ENCODE measurements around the gene RASGRF1. TPM values are rescaled to one million over a fixed set of nuclear protein-coding genes. Genes with fewer than 3 reads are reported as not detected.

Gene RASGRF1
- total RNA-seq, 4 donors from 2014 or later, result not detected

DNA sequence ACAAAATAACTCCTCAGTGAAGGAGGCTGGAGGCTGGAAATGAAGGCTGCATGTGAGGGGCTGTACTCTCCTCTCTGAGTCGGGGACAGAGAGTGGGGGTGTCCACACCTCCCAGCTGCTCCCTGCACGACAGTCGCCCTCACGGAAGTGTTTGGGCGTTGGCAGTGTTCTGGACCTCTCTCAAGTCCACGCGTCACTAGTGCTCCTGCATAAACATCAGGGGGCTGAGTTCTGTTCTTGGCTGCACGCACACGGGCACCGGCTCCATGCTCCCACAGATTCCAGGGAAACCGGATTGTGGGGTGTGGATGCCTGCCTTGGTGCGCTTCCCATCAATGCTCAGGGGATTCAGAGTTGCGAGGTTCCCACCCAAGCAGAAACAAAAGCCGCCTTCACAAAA is 7.4 kb downstream of the RASGRF1 start:
- Histone ChIP-seq H3K4me3 (no peak overlapping the region), H3K9me3 (no peaks in the 10 kb centered on the region), H3K27ac (no peak overlapping the region), H3K27me3 (peaks cover 24 to 41% (median 26%) of the 10 kb centered on the region in 3 donors), H3K36me3 (no peaks in the 10 kb centered on the region), H3K4me1 (no peaks in the 10 kb centered on the region)
- DNase-seq (no peak), ATAC-seq (no peak)
- intact Hi-C loops (cut with DNase I; ENCODE audit: low total_unique reads) (no loop called here), in situ Hi-C loops (cut with MboI; ENCODE audit: low sequenced_read_pairs in 4 of 4) (no loop called here)
- TF ChIP-seq, protein P1, sequence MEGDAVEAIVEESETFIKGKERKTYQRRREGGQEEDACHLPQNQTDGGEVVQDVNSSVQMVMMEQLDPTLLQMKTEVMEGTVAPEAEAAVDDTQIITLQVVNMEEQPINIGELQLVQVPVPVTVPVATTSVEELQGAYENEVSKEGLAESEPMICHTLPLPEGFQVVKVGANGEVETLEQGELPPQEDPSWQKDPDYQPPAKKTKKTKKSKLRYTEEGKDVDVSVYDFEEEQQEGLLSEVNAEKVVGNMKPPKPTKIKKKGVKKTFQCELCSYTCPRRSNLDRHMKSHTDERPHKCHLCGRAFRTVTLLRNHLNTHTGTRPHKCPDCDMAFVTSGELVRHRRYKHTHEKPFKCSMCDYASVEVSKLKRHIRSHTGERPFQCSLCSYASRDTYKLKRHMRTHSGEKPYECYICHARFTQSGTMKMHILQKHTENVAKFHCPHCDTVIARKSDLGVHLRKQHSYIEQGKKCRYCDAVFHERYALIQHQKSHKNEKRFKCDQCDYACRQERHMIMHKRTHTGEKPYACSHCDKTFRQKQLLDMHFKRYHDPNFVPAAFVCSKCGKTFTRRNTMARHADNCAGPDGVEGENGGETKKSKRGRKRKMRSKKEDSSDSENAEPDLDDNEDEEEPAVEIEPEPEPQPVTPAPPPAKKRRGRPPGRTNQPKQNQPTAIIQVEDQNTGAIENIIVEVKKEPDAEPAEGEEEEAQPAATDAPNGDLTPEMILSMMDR (IDR thresholded peaks at IDR 0.05 in 4 of 5, conservative IDR thresholded peaks at IDR 0.05 in 1 of 5), result no peak
- TF ChIP-seq POLR2A (IDR thresholded peaks at IDR 0.05), result no peak

DNA sequence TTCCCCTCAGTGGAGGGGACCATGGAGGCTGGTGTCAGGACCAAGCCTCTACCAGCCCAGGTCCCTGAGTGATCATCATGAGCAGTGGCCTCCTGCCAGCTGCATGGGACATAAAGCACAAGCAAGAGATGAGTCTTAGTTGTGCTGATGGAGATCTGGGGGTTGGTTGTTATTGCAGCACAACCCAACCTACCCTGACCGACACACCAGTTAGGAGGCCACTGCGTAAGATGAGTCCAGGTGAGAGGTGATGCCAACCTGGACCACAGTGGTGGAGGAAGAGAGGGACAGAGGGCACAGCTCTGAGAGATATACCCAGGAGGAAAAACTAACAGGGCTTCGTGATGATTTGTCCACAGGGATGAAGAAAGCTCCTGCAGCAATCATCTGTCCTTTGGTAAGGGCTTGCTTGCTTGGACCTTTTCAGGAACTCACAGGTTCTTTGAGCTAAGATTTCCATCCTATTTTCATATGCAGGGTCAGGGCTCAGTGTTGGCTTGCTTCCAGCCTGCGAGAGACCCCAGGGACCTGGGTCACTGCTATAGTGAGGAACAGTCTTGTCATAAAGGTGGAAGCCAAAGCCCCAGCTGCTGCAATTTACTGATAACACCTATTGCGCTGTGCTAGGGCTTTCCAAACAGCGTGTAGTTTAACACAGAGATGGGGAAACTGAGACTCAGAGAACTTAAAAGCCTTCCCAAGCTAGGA is 8.1 kb downstream of the RASGRF1 start:
- no peak for ATAC-seq
- DNase-seq, result no peak
- H3K27me3 ChIP-seq, result peaks cover 21 to 36% (median 23%) of the 10 kb centered on the region in 3 donors
- no peaks in the 10 kb centered on the region for H3K36me3 ChIP-seq
- H3K4me3 ChIP-seq, result no peak overlapping the region
- intact Hi-C loops (cut with DNase I; ENCODE audit: low total_unique reads) (no loop called here), in situ Hi-C loops (cut with MboI; ENCODE audit: low sequenced_read_pairs in 4 of 4) (no loop called here)
- TF ChIP-seq POLR2A (IDR thresholded peaks at IDR 0.05), result no peak
- TF ChIP-seq, protein P1 (IDR thresholded peaks at IDR 0.05 in 4 of 5, conservative IDR thresholded peaks at IDR 0.05 in 1 of 5), result no peak
- no peak overlapping the region for H3K27ac ChIP-seq
- H3K4me1 ChIP-seq, result no peaks in the 10 kb centered on the region
- H3K9me3 ChIP-seq, result no peaks in the 10 kb centered on the region

DNA sequence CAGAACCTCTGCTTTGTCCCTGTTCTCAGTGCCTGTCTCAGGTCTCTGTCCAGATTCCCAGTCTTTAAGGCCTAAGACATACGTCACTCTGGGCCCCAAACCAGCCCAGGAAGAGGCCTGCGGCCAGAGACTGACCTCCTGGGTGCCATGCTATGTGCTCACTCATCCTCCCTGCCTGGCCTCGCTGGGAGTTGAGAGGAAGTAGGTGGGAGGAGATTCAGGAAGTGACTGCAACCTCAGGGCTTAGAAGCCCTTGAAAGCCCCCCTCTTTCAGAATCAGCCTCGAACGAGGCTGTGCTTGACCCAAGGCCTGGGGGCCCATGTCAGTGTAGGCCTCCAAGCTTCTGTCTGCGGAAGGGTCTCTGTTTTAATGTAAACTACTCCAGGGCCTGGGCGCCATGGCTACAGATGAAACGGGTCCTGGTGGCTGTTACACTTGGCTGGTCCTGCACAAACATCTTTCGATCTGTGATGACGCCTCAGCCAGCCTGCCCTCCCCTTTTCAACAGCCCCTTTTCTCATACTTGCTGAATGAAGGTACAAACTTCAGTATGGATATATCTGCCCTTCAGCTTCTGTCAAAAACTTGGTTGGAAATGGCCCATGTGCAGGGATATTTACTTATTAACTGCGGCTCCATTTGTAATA is 11.7 kb downstream of the RASGRF1 start:
- DNase-seq (no peak), ATAC-seq (no peak)
- intact Hi-C loops (cut with DNase I; ENCODE audit: low total_unique reads), result no loop called here
- peaks cover under 1 to 9% (median 6%) of the 10 kb centered on the region in 3 donors for H3K27me3 ChIP-seq
- H3K9me3 ChIP-seq, result no peaks in the 10 kb centered on the region
- in situ Hi-C loops (cut with MboI; ENCODE audit: low sequenced_read_pairs in 4 of 4), result no loop called here
- no peak overlapping the region for H3K27ac ChIP-seq
- TF ChIP-seq, protein P1 (IDR thresholded peaks at IDR 0.05 in 4 of 5, conservative IDR thresholded peaks at IDR 0.05 in 1 of 5), result no peak
- no peak for TF ChIP-seq POLR2A (IDR thresholded peaks at IDR 0.05)
- H3K36me3 ChIP-seq, result no peaks in the 10 kb centered on the region
- no peak overlapping the region for H3K4me3 ChIP-seq
- no peaks in the 10 kb centered on the region for H3K4me1 ChIP-seq

DNA sequence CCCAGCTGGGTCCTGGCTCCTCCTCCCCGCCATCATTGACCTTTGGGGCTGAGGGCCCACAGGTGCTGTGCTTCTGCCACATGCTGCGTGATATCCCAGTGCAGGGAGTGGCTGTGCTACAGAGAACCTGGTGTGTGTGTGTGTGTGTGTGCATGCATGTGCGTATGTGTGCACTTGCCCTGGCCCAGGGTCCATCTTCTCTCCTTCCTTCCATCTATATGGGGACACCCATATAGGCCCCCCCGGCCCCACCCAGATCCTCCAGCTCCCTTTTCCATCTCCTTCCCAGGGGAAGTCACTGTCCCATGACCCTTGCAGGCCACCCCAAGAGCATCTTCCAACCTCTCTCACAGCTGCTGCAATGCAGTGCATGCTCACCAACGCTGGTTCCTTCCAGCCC is 12.6 kb downstream of the RASGRF1 start:
- TF ChIP-seq POLR2A (IDR thresholded peaks at IDR 0.05), result no peak
- TF ChIP-seq, protein P1 (IDR thresholded peaks at IDR 0.05 in 4 of 5, conservative IDR thresholded peaks at IDR 0.05 in 1 of 5), result no peak
- in situ Hi-C loops (cut with MboI; ENCODE audit: low sequenced_read_pairs in 4 of 4), result no loop called here
- intact Hi-C loops (cut with DNase I; ENCODE audit: low total_unique reads), result no loop called here
- no peak for ATAC-seq
- Histone ChIP-seq H3K36me3 (no peaks in the 10 kb centered on the region), H3K4me3 (no peak overlapping the region), H3K27me3 (peaks cover 0 to 5% (median 0%) of the 10 kb centered on the region in 3 donors), H3K9me3 (no peaks in the 10 kb centered on the region), H3K4me1 (no peaks in the 10 kb centered on the region), H3K27ac (no peak overlapping the region)
- no peak for DNase-seq
